GDM1 (cell line): ENCODE results near the gene SORBS2.

Experiments used
- DNase-seq: peaks from one replicate; lab custom pipeline; 2025; lab: John Stamatoyannopoulos, UW

Gene SORBS2

GRCh38 chr4:185836241-185837084 is 24.5 kb upstream of the SORBS2 start:
- DNase-seq: no peak

- DNase-seq: no peak
Observed at GRCh38 chr4:185835814-185836213, 23.8 kb upstream of the SORBS2 start.

GRCh38 chr4:185835336-185835735 is 23.3 kb upstream of the SORBS2 start:
- no peak for DNase-seq

- DNase-seq: no peak
Observed at GRCh38 chr4:185834778-185835177, 22.8 kb upstream of the SORBS2 start.

- DNase-seq: no peak
Observed at GRCh38 chr4:185834088-185834487, 22.1 kb upstream of the SORBS2 start.

GRCh38 chr4:185833055-185833598 is 21.1 kb upstream of the SORBS2 start:
- DNase-seq: no peak

- no peak for DNase-seq
Observed at GRCh38 chr4:185831125-185831815, 19.3 kb upstream of the SORBS2 start.

GRCh38 chr4:185830263-185830994 is 18.4 kb upstream of the SORBS2 start:
- no peak for DNase-seq

- DNase-seq: no peak
Observed at GRCh38 chr4:185826381-185826780, 14.4 kb upstream of the SORBS2 start.

- no peak for DNase-seq
Observed at GRCh38 chr4:185825737-185826136, 13.7 kb upstream of the SORBS2 start.

GRCh38 chr4:185822791-185823190 is 10.8 kb upstream of the SORBS2 start:
- no peak for DNase-seq

- no peak for DNase-seq
Observed at GRCh38 chr4:185821029-185821419, 9.0 kb upstream of the SORBS2 start.

GRCh38 chr4:185820146-185821028 is 8.4 kb upstream of the SORBS2 start:
- no peak for DNase-seq

- no peak for DNase-seq
Observed at GRCh38 chr4:185819144-185819543, 7.2 kb upstream of the SORBS2 start.

- DNase-seq: no peak
Observed at GRCh38 chr4:185817403-185817818, 5.4 kb upstream of the SORBS2 start.

GRCh38 chr4:185813133-185813532 is 1.1 kb upstream of the SORBS2 start:
- no peak for DNase-seq

- DNase-seq: no peak
Observed at GRCh38 chr4:185810746-185811508, 1.1 kb downstream of the SORBS2 start.

- DNase-seq: no peak
Observed at GRCh38 chr4:185809533-185810071, 2.4 kb downstream of the SORBS2 start.

- no peak for DNase-seq
Observed at GRCh38 chr4:185809121-185809520, 2.9 kb downstream of the SORBS2 start.

- DNase-seq: no peak
Observed at GRCh38 chr4:185805979-185806378, 6.0 kb downstream of the SORBS2 start.
